NCI-H2081 (cell line): ENCODE measurements around the gene ATP8A2.
"Not testable (repeated sequence)": the region's sequence is repeated elsewhere in the genome, so short reads cannot be mapped to it uniquely, and the experiment has no call there.

ENCODE experiments used
- DNase-seq, 2 experiments: peaks; one replicate each; lab custom pipeline; 2025; lab: John Stamatoyannopoulos, UW

Gene ATP8A2

GRCh38 chr13:25548991-25549390, 177.2 kb downstream of the ATP8A2 start:
- DNase-seq = not testable (repeated sequence)

DNA sequence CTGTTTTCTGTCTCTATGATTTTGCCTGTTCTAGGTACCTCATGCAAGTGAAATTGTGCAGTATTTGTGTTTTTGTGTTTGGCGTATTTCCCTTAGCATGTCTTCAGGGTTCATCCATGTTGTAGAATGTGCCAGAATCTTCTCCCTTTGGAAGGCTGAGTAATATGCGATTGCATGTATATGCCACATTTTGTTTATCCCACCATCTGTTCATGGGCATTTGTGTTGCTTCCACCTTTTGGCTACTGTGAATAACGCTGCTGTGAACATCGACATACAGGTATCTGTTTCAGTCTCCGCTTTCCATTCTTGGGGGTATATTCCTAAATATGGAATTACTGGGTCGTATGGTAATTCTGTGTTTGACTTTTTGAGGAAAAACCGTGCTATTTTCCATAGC, 190.0 kb downstream of the ATP8A2 start:
- no peak for DNase-seq

GRCh38 chr13:25570185-25570584, 198.4 kb downstream of the ATP8A2 start:
- no peak for DNase-seq

DNA sequence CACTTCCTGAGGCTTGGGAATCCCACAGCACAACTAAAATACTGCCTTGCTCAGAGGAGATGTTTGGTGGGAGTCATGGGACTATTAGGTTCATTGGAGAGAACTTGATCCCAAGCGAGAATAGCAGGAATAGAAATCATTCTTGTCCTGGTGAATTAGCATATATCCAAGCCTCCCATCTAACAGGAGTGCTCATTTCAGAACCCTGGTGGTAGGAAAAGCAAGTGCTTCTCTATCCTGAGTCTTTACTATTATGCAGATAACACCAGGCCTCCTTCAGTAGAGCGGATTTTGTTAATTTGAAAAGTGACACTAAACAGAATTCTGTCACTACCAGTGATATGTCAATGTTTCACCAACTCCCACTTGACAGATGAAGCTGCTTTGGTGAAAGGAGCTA, 199.5 kb downstream of the ATP8A2 start:
- DNase-seq = no peak

GRCh38 chr13:25572171-25572570, 200.4 kb downstream of the ATP8A2 start:
- not testable (repeated sequence) for DNase-seq

- DNase-seq = peak; percentile 81 to 87
These were observed 202.9 kb downstream of the ATP8A2 start for GRCh38 chr13:25574437-25575411.

GRCh38 chr13:25575562-25575961, 203.8 kb downstream of the ATP8A2 start:
- DNase-seq = peak in 1 of 2 experiments; percentile 48

DNA sequence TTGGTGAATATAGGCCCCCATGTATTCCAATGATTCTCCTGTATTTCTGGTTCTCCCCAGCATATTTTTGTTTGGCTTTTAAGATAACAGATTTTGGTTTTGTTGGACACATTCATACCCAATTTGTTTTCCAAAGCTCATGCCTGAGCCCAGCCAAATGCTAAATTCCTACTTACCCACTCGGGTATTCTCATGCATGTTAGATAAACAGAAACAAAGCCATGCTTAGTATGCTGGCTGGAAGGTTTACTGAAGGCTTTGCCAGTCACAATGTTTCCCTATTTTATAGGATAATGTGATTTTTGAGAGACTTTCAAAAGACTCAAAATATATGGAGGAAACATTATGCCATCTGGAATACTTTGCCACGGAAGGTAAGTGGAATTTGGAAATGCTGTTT, 206.8 kb downstream of the ATP8A2 start:
- DNase-seq = no peak

DNA sequence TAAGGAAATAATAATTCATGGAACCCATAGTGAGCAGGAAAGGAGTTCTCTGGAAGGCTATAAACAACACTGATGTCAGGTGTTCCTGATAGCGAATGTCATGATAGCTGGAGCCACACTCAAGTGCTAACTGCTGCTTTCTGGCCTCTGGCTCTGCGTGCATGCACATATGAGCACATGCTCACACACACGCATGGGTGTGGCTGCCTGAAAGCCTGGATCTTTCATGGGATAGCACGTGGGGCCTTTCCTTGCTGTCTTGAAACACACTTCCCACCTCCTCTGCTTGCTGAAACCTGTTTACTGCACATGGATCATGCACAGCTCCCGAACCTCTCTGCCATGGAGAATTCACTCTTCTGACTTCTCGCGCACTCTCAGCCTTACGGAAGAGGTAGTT, 207.4 kb downstream of the ATP8A2 start:
- no peak for DNase-seq

GRCh38 chr13:25581351-25581750, 209.6 kb downstream of the ATP8A2 start:
- no peak for DNase-seq

DNA sequence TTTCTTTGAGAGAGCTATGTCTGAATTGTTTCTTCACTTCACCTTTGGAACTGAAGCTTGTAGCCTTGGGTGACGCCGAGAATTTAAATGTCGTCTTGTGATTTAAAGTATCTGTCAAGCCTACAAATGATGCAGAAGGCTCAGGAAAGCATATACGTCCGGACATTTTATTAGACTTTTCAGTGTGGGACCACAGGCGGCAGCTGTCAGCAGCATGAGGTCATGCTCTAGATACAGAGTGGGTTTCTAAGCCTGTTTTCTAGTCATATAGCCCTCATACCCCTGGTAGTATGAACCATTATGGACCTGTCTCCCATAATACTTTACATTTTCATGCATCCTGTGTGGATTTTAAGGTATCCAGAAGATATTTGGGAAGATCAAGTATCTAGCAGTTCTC, 212.3 kb downstream of the ATP8A2 start:
- DNase-seq = no peak

GRCh38 chr13:25585000-25585399, 213.2 kb downstream of the ATP8A2 start:
- DNase-seq = no peak

GRCh38 chr13:25587326-25587980, 215.7 kb downstream of the ATP8A2 start:
- no peak for DNase-seq

DNA sequence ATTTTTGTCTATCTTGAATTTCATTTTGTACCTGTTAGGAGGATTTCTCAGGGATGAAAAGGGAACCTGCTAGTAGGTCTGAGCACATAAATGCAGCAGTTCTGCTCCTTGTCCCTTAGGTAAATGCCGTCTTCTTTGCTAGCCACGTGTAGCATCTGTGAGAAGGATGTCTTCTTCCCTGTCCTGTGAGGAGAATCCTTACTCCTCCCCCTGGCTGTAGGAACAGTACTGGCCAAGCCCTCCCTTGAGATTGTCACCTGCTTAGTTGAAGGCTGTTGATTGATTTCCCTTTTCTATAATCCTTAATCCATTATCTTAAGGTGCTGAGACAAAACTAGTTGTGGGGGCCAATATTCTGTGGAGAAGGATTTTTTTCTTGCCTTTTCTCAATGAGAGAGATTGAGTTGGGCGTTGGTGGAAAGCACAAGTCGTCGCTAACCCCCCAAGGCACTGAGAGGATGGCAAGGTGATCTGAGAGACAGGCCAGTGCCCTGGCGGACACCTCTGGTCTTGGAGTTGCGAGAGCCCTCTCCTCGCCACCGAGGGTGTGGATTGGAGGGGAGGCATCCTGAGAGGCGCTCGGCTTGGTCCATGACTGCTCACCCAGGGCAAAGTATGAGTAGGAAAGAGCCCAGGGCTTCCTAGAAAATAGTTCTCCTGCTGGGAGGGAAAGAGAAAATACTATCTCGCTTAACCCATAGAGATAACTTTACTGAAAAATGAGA, 216.7 kb downstream of the ATP8A2 start:
- no peak for DNase-seq

DNA sequence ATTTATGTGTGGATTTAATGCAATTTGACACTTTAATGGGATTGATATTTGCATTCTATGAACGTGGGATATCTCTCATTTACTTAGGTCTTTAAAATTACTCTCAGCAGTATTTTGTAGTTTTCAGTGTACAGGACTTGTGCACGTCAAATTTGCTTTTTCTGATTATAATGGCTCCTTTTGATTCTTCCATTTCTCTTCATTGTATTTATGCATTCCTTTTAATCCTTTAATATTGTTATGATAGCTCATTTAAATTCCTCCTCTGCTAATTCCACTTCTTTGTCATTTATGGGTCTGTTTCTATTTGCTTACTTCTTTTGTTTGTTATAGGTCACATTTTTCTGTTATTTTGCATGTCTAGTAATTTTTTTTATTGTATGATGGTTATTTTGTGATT, 226.6 kb downstream of the ATP8A2 start:
- DNase-seq = no peak

GRCh38 chr13:25602176-25602575, 230.4 kb downstream of the ATP8A2 start:
- peak in 1 of 2 experiments; percentile 52 for DNase-seq

DNA sequence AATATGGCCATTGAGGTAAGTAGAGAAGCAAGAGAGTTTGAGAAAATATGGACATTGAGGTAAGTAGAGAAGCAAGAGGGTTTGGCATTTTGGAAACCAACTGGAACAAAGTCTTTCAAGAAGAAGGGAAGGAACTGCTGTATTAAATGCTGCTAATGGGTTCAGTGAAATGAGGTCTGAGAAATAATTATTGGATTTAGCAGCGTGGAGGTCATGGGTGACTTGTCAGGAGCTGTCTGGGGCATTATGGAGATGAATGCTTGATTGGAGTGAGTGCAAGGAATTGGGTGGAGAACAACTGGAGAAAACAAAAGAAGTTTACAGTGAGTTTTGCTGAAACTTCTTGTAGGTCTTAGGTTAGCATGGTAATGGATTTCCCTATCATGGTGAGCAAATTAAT, 232.3 kb downstream of the ATP8A2 start:
- no peak for DNase-seq

DNA sequence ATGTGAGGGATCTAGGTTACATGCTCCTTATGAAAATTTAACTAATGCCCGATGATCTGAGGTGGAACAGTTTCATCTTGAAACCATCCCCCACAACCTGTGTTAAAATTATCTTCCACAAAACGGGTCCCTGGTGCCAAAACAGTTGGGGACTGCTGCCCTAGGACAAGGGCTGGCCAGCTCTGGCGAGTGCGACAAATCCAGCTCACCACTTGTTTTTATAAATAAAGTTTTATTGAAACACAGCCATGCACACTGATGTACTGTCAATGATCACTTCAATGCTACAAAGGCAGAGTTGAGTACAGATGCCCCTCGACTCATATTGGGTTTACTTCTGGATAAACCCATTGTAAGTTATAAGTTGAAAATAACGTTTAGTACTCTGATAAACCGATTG, 235.3 kb downstream of the ATP8A2 start:
- DNase-seq = no peak

- peak; percentile 55 to 83 for DNase-seq
These were observed 236.4 kb downstream of the ATP8A2 start for GRCh38 chr13:25608181-25608580.

DNA sequence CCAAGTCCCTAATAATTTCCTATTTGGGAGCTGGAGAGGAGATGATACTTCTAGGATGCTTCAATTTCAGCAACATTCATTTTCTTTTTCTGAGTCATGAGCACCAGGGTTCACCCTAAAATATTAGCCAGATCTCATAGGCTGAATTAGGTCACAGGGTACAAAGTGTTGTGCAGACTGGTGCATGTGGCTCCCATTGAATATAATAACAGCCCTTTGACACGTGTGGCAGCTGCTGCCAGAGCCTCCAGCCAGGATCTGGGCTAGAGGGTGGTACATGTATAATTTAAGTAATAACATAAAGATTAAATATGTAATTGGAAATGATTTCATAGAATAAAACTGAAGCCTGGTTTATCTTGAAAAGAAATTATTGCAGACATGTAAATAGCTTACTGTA, 244.9 kb downstream of the ATP8A2 start:
- peak in 1 of 2 experiments; percentile 54 for DNase-seq

- no peak for DNase-seq
These were observed 248.1 kb downstream of the ATP8A2 start for GRCh38 chr13:25619897-25620296.

- peak in 1 of 2 experiments; percentile 18 for DNase-seq
These were observed 253.6 kb downstream of the ATP8A2 start for GRCh38 chr13:25625414-25625813.
